IPS DF 19.7 (cell line): Measurements from ENCODE around the gene AIFM3.

Source experiments
- DNase-seq: peaks from one replicate; pipeline ENCODE4 v3.0.0-alpha.2; 2013; ENCODE audit warnings: low read depth, low spot score

AIFM3 gene

GRCh38 chr22:21025763-21026755 lies 59.0 kb downstream of the AIFM3 start:
- DNase-seq: no peak

- DNase-seq: no peak
Observed at GRCh38 chr22:21026783-21027692, 60.0 kb downstream of the AIFM3 start.

DNA sequence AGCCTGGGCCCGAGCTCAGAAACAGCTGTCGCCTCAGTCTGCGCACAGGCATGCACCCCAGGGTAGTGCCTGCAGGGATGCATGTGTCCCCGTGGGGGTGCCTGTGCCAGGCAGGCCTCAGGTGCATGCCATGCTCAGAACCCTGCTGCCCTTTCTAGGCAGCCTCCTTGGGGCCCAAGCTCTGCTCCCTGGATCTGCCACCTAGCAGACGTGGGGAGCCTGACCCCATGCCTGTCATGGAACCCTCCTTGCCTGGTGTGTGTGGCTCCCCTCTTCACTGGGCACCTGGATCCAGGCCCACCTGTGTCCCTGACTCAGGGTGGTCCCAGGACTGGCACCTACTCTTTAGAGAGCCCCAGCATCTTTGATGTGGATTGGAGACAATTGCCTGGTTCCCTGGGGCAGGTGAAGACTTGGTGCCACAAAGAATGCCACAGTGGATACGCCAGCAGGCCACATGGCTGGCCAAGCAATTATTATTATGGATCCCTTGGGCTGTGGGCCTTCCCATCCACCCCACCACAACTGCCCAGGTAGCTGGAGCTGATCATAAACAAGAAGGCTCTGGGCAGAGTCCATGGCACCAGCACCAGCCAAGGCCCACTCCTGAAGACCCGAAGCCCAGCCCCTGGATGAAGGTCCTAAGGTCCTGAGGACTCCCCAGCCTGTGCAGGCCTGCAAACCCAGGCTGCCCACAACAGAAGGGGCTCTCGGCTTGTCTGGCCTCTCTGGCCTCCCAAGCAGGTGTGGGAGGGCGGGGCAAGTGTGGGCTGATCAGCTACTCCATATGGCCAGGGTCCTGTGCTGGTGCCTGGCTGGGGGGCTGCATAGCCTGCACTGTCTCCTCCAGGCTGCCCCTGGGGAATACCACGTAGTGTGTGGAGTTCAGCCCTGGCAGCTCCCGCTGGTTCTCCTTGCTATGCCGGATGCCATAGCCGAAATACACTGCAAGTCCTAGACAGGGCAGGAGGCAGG lies 61.5 kb downstream of the AIFM3 start:
- no peak for DNase-seq

- DNase-seq: no peak
Observed at GRCh38 chr22:21029486-21030025, 62.5 kb downstream of the AIFM3 start.

DNA sequence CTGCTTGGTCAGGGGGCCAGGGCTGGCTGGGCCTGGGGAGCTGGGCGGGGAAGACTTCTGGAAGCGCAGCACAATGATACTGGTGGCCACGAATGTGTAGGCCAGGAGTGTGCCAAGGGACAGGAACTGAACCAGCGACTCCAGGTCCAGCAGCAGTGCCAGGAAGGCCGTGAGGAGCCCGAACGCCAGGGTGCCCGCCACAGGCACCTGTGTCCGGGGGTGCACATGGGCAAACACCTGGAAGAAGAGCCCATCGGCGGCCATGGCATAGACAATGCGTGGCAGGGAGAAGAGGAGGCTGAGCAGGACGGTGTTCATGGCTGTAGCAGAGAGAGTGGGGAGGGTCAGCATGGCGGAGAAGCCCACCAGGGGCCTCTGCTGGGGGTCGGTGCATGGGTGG lies 63.0 kb downstream of the AIFM3 start:
- no peak for DNase-seq
